OCI-LY3 (cell line): ENCODE measurements around the gene CASK.
"Not testable (repeated sequence)": the region's sequence is repeated elsewhere in the genome, so short reads cannot be mapped to it uniquely, and the experiment has no call there.

Experiments used
- EZH2phosphoT487 ChIP-seq: fragments of 200-600 bp; shearing (Covaris generic); IDR thresholded peaks from 2 replicates; pipeline ENCODE4 v1.6.1; 2018; ENCODE audit warnings: antibody characterized with exemption, mixed run types, low read depth
- TF ChIP-seq, protein P1 (sequence below): fragments of 200-600, 300-600 bp; sonication (generic); IDR thresholded peaks from 2 replicates; pipeline ENCODE4 v1.5.1; 2014; ENCODE audit warnings: antibody characterized with exemption, low read length, low read depth

DNA sequence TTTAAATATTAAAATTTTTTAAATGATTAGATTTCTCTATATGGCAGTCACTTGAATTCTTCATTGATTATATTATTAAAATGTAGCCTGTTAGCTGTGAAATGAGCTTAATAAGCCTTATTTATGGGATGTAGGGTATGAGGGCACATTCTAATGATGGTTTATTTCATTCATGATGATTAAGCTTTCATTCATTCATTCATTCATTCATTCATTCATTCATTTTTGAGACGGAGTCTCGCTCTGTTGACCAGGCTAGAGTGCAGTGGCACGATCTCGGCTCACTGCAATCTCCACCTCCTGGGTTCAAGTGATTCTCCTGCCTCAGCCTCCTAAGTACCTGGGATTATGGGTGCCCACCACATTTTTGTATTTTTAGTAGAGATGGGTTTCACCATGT lies 317.3 kb downstream of the CASK start:
- TF ChIP-seq, protein P1, sequence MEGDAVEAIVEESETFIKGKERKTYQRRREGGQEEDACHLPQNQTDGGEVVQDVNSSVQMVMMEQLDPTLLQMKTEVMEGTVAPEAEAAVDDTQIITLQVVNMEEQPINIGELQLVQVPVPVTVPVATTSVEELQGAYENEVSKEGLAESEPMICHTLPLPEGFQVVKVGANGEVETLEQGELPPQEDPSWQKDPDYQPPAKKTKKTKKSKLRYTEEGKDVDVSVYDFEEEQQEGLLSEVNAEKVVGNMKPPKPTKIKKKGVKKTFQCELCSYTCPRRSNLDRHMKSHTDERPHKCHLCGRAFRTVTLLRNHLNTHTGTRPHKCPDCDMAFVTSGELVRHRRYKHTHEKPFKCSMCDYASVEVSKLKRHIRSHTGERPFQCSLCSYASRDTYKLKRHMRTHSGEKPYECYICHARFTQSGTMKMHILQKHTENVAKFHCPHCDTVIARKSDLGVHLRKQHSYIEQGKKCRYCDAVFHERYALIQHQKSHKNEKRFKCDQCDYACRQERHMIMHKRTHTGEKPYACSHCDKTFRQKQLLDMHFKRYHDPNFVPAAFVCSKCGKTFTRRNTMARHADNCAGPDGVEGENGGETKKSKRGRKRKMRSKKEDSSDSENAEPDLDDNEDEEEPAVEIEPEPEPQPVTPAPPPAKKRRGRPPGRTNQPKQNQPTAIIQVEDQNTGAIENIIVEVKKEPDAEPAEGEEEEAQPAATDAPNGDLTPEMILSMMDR: not testable (repeated sequence)
- TF ChIP-seq EZH2phosphoT487: not testable (repeated sequence)
